Activated naive CD8-positive, alpha-beta T cell (primary cell): ENCODE results near the gene TTC24.
A peak's percentile ranks its signal among the peaks of the same experiment; 100 is the strongest.
"Not testable (repeated sequence)": the region's sequence is repeated elsewhere in the genome, so short reads cannot be mapped to it uniquely, and the experiment has no call there.

Experiments used
- H3K27ac Mint-ChIP-seq: one replicate; pipeline ENCODE4 v1.8.0; 2021; ENCODE audit warnings: mixed read lengths
- H3K27me3 Mint-ChIP-seq: one replicate; pipeline ENCODE4 v1.8.0; 2021; ENCODE audit warnings: mixed read lengths
- H3K36me3 Mint-ChIP-seq: one replicate; pipeline ENCODE4 v1.8.0; 2021; ENCODE audit warnings: mixed read lengths
- H3K4me1 Mint-ChIP-seq: one replicate; pipeline ENCODE4 v1.8.0; 2021; ENCODE audit warnings: low read depth, mixed read lengths
- H3K4me3 Mint-ChIP-seq: one replicate; pipeline ENCODE4 v1.8.0; 2021; ENCODE audit warnings: mild to moderate bottlenecking, mixed read lengths
- H3K9me3 Mint-ChIP-seq: one replicate; pipeline ENCODE4 v1.8.0; 2021; ENCODE audit warnings: low read depth, mixed read lengths

Gene TTC24

DNA sequence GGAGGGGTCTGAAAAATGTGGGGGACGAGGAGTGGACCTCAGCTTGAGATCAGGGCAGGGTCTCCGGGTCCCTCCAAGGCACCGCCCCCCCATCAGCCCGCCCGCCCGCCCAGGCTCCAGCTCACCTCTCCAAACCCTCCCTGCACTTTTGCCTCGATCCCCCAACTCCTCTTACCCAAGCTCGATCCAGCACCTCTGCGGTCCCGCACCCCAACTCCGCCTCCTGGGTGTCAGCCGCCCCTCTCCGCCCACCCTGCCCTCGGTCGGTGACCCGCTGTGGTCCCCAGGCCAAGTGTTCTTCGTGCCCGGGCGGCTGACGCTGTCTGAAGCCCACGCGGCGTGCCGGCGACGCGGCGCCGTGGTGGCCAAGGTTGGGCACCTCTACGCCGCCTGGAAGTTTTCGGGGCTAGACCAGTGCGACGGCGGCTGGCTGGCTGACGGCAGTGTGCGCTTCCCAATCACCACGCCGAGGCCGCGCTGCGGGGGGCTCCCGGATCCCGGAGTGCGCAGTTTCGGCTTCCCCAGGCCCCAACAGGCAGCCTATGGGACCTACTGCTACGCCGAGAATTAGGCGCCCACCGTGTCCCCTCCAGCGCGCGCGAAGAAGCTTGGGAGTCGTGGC is 45.4 kb downstream of the TTC24 start:
- Mint-ChIP-seq H3K4me3 (peak overlapping the region; percentile 42), H3K9me3 (no peaks in the 10 kb centered on the region), H3K27me3 (peaks cover 35% of the 10 kb centered on the region), H3K4me1 (peaks cover 9% of the 10 kb centered on the region), H3K36me3 (no peaks in the 10 kb centered on the region), H3K27ac (no peak overlapping the region)

DNA sequence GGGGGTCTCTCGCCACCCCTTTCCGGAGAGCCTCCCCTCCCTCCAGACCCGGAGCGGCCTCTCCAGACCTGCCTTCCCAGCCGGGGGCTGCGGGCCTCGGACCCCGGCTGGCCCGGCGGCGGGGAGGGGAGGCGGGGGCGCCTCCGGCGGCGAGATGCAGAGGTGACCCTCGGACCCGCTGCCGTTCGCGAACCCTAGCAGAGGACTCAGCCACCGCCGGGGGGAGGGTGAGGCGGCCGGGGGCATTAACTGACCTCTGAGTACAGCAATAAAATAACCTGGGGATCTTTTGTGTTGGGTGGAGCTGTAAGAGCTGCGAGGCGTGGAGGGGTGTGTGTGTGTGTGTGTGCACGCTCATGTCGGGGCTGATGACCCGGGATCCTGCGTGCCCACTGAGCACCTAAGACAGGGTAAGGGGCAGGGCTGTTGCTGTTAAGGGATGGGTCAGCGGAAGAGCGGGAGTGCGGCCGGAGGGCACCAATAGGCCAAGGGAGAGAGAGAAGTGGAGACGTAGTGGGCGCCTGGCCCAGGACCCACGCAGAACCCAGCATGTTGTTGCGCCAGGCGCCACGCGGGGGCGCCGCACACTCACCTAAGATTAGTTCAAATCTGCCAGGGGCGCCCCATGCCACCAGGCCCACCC is 46.0 kb downstream of the TTC24 start:
- H3K36me3 Mint-ChIP-seq = no peaks in the 10 kb centered on the region
- H3K27ac Mint-ChIP-seq = no peak overlapping the region
- H3K27me3 Mint-ChIP-seq = peaks cover 34% of the 10 kb centered on the region
- H3K9me3 Mint-ChIP-seq = no peaks in the 10 kb centered on the region
- peak overlapping the region; percentile 90 for H3K4me3 Mint-ChIP-seq
- H3K4me1 Mint-ChIP-seq = peaks cover 9% of the 10 kb centered on the region

- H3K27ac Mint-ChIP-seq = no peak overlapping the region
- H3K4me3 Mint-ChIP-seq = peak overlapping the region; percentile 90
- no peaks in the 10 kb centered on the region for H3K36me3 Mint-ChIP-seq
- peaks cover 36% of the 10 kb centered on the region for H3K27me3 Mint-ChIP-seq
- H3K4me1 Mint-ChIP-seq = peaks cover 9% of the 10 kb centered on the region
- no peaks in the 10 kb centered on the region for H3K9me3 Mint-ChIP-seq
Observed at GRCh38 chr1:156626079-156626438, 46.5 kb downstream of the TTC24 start.

- H3K4me1 Mint-ChIP-seq = peaks cover 9% of the 10 kb centered on the region
- no peaks in the 10 kb centered on the region for H3K36me3 Mint-ChIP-seq
- no peak overlapping the region for H3K27ac Mint-ChIP-seq
- peaks cover 38% of the 10 kb centered on the region for H3K27me3 Mint-ChIP-seq
- no peaks in the 10 kb centered on the region for H3K9me3 Mint-ChIP-seq
- no peak overlapping the region for H3K4me3 Mint-ChIP-seq
Observed at GRCh38 chr1:156627313-156627880, 47.9 kb downstream of the TTC24 start.

DNA sequence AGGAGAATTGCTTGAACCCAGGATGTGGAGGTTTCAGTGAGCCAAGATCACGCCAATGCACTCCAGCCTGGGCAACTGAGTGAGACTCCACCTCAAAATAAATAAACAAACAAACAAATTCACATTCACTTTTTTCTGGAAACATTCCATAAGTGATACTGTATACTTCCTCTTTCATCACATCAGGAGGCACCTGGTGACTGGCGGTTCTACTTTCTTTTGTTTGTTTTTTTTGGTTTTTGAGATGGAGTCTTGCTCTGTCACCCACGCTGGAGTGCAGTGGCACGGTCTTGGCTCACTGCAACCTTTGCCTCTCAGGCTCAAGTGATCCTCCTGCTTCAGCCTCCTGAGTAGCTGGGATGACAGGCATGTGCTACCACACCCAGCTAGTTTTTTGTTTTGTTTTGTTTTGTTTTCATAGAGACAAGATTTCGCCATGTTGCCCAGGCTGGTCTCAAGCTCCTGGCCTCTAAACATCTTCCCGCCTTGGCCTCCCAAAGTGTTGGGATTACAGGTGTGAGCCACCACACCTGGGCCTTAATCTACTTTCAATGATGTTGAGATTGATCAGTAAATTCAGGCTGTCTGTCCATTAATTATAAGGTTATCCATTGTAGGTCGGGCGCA is 50.4 kb downstream of the TTC24 start:
- peaks cover 38% of the 10 kb centered on the region for H3K27me3 Mint-ChIP-seq
- H3K27ac Mint-ChIP-seq = no peak overlapping the region
- no peaks in the 10 kb centered on the region for H3K9me3 Mint-ChIP-seq
- H3K36me3 Mint-ChIP-seq = no peaks in the 10 kb centered on the region
- peaks cover 7% of the 10 kb centered on the region for H3K4me1 Mint-ChIP-seq
- no peak overlapping the region for H3K4me3 Mint-ChIP-seq

DNA sequence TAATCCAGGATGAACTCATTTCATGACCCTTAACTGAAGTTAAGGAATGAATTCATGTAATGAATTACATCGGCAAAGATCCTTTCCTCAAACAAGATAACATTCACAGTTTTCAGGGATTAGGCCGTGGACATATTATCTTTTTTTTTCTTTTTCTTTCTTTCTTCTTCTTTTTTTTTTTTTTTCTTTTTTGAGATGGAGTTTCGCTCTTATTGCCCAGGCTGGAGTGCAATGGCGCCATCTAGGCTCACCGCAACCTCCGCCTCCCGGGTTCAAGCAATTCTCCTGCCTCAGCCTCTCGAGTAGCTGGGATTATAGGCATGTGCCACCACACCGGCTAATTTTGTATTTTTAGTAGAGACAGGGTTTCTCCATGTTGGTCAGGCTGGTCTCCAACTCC is 51.6 kb downstream of the TTC24 start:
- not testable (repeated sequence) for H3K36me3 Mint-ChIP-seq, H3K4me1 Mint-ChIP-seq, H3K9me3 Mint-ChIP-seq, H3K4me3 Mint-ChIP-seq, H3K27ac Mint-ChIP-seq
- peaks cover 36% of the 10 kb centered on the region for H3K27me3 Mint-ChIP-seq

DNA sequence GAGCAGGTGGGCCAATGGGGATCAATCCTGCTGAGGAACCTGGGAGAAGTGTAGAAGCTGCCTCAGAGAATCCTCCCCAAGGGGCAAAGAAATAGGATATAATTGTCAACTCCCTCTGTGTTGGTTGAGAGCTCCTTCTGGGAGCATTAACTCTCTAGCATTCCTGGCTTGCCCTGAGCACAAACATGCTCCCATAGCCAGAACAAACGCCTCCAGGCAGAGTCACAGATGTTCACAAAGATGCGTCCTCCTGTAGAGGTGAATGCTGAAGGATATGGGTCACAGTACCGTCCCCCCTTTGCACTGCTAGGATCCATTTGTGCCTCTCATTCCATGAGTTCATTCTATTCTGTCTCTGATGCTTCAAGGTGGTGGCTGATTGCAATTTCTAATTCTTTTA is 52.8 kb downstream of the TTC24 start:
- Mint-ChIP-seq H3K36me3 (no peaks in the 10 kb centered on the region), H3K9me3 (no peaks in the 10 kb centered on the region), H3K27me3 (peaks cover 37% of the 10 kb centered on the region), H3K4me1 (no peaks in the 10 kb centered on the region), H3K27ac (no peak overlapping the region), H3K4me3 (no peak overlapping the region)
